ENCODE results near the gene TMEM242.

TMEM242 gene

GRCh38 chr6:157361886-157362285 is 38.6 kb upstream of the TMEM242 start:
- Histone ChIP-seq H3K4me1 (ENCODE audit: control insufficient read depth, low read length) (no peaks in the 10 kb centered on the region), H3F3A (ENCODE audit: control insufficient read depth, insufficient read depth) (no peaks in the 10 kb centered on the region), H3K79me2 (ENCODE audit: control insufficient read depth, low read length) (no peaks in the 10 kb centered on the region), H3K27ac (ENCODE audit: low read depth, low read length) (no peak overlapping the region), H3K4me3 (ENCODE audit: low read length) (no peak overlapping the region), H3K9me2 (replicated peaks; ENCODE audit: control insufficient read depth, low read length) (no peaks in the 10 kb centered on the region), H3K9me3 (ENCODE audit: control insufficient read depth, insufficient read depth, low read length) (no peaks in the 10 kb centered on the region), H3K36me3 (ENCODE audit: control insufficient read depth, low read length) (no peaks in the 10 kb centered on the region), H3K27me3 (ENCODE audit: control insufficient read depth, low read length) (peaks cover 28% of the 10 kb centered on the region), H4K20me1 (ENCODE audit: control insufficient read depth, insufficient read depth, low read depth, low read length) (no peaks in the 10 kb centered on the region), H3K4me2 (ENCODE audit: low read length) (no peak overlapping the region)
- TF ChIP-seq EZH2phosphoT487 (IDR thresholded peaks at IDR 0.05; ENCODE audit: borderline replicate concordance, low read length) (no peak), CTCF (IDR thresholded peaks at IDR 0.05; ENCODE audit: low read depth, low read length, poor library complexity, severe bottlenecking) (no peak)

DNA sequence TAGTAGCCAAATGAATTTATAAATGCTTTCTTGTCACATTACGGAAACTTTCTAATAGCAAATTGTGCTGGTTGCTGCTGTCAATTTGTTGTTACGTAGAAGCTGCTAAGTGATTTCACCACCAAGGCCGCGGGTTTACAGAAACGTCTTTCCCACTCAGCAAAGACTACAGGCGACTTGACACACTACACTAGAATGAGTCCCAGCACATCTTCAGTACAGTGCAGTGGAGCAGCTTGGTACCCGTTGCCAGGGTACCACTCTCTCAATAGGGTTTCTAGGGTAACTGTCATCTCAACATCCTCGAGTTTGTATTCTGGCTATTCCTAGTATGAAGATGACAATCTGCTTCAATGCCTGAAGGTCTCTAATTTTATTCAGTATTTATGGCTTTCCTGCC is 35.0 kb upstream of the TMEM242 start:
- no peaks in the 10 kb centered on the region for H3K9me2 ChIP-seq (replicated peaks; ENCODE audit: control insufficient read depth, low read length)
- H3K9me3 ChIP-seq (ENCODE audit: control insufficient read depth, insufficient read depth, low read length) = no peaks in the 10 kb centered on the region
- no peaks in the 10 kb centered on the region for H3K36me3 ChIP-seq (ENCODE audit: control insufficient read depth, low read length)
- H3K27me3 ChIP-seq (ENCODE audit: control insufficient read depth, low read length) = peaks cover 21% of the 10 kb centered on the region
- H3F3A ChIP-seq (ENCODE audit: control insufficient read depth, insufficient read depth) = no peaks in the 10 kb centered on the region
- H3K4me3 ChIP-seq (ENCODE audit: low read length) = no peak overlapping the region
- no peak overlapping the region for H3K4me2 ChIP-seq (ENCODE audit: low read length)
- TF ChIP-seq CTCF (IDR thresholded peaks at IDR 0.05; ENCODE audit: low read depth, low read length, poor library complexity, severe bottlenecking) = no peak
- no peak for TF ChIP-seq EZH2phosphoT487 (IDR thresholded peaks at IDR 0.05; ENCODE audit: borderline replicate concordance, low read length)
- H3K27ac ChIP-seq (ENCODE audit: low read depth, low read length) = no peak overlapping the region
- H3K79me2 ChIP-seq (ENCODE audit: control insufficient read depth, low read length) = no peaks in the 10 kb centered on the region
- H4K20me1 ChIP-seq (ENCODE audit: control insufficient read depth, insufficient read depth, low read depth, low read length) = no peaks in the 10 kb centered on the region
- no peaks in the 10 kb centered on the region for H3K4me1 ChIP-seq (ENCODE audit: control insufficient read depth, low read length)

- Histone ChIP-seq H3F3A (ENCODE audit: control insufficient read depth, insufficient read depth) (no peaks in the 10 kb centered on the region), H3K4me3 (ENCODE audit: low read length) (no peak overlapping the region), H3K4me2 (ENCODE audit: low read length) (no peak overlapping the region), H3K79me2 (ENCODE audit: control insufficient read depth, low read length) (no peaks in the 10 kb centered on the region), H3K27ac (ENCODE audit: low read depth, low read length) (no peak overlapping the region), H3K36me3 (ENCODE audit: control insufficient read depth, low read length) (no peaks in the 10 kb centered on the region), H3K9me2 (replicated peaks; ENCODE audit: control insufficient read depth, low read length) (no peaks in the 10 kb centered on the region), H3K27me3 (ENCODE audit: control insufficient read depth, low read length) (peaks cover 44% of the 10 kb centered on the region), H4K20me1 (ENCODE audit: control insufficient read depth, insufficient read depth, low read depth, low read length) (no peaks in the 10 kb centered on the region), H3K4me1 (ENCODE audit: control insufficient read depth, low read length) (no peaks in the 10 kb centered on the region), H3K9me3 (ENCODE audit: control insufficient read depth, insufficient read depth, low read length) (no peaks in the 10 kb centered on the region; the same call in 1 of the 2 replicates)
- TF ChIP-seq EZH2phosphoT487 (IDR thresholded peaks at IDR 0.05; ENCODE audit: borderline replicate concordance, low read length) = no peak
- TF ChIP-seq CTCF (IDR thresholded peaks at IDR 0.05; ENCODE audit: low read depth, low read length, poor library complexity, severe bottlenecking) = no peak
These were observed 23.1 kb upstream of the TMEM242 start for GRCh38 chr6:157346373-157346772.

DNA sequence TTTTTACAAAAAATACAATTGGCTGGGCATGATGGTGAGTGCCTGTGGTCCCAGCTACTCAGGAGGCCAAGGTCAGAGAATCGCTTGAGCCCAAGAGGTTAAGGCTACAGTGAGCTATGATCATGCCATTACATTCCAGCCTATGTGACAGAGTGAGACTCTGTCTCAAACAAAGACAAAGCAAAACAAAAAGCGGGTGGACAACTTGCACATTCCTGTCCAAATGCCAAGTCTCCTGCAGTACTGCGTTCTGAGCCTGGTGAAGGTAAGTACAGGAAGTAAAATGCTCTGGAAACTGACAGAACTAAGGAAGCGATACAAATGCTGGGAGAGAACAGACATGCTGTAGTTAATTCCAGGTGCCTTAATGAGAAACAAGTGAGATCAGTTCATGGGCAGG is 20.4 kb upstream of the TMEM242 start:
- Histone ChIP-seq H3K27me3 (ENCODE audit: control insufficient read depth, low read length) (peaks cover 36% of the 10 kb centered on the region), H3K4me1 (ENCODE audit: control insufficient read depth, low read length) (no peaks in the 10 kb centered on the region), H3F3A (ENCODE audit: control insufficient read depth, insufficient read depth) (no peaks in the 10 kb centered on the region), H3K4me2 (ENCODE audit: low read length) (no peak overlapping the region), H3K79me2 (ENCODE audit: control insufficient read depth, low read length) (no peaks in the 10 kb centered on the region), H3K9me2 (replicated peaks; ENCODE audit: control insufficient read depth, low read length) (no peaks in the 10 kb centered on the region), H3K9me3 (ENCODE audit: control insufficient read depth, insufficient read depth, low read length) (no peaks in the 10 kb centered on the region), H3K36me3 (ENCODE audit: control insufficient read depth, low read length) (no peaks in the 10 kb centered on the region), H4K20me1 (ENCODE audit: control insufficient read depth, insufficient read depth, low read depth, low read length) (no peaks in the 10 kb centered on the region), H3K4me3 (ENCODE audit: low read length) (no peak overlapping the region), H3K27ac (ENCODE audit: low read depth, low read length) (no peak overlapping the region)
- TF ChIP-seq EZH2phosphoT487 (IDR thresholded peaks at IDR 0.05; ENCODE audit: borderline replicate concordance, low read length) (no peak), CTCF (IDR thresholded peaks at IDR 0.05; ENCODE audit: low read depth, low read length, poor library complexity, severe bottlenecking) (no peak)

Measured in DOHH2 (cell line).